ENCODE results near the gene STOX2.

DNA sequence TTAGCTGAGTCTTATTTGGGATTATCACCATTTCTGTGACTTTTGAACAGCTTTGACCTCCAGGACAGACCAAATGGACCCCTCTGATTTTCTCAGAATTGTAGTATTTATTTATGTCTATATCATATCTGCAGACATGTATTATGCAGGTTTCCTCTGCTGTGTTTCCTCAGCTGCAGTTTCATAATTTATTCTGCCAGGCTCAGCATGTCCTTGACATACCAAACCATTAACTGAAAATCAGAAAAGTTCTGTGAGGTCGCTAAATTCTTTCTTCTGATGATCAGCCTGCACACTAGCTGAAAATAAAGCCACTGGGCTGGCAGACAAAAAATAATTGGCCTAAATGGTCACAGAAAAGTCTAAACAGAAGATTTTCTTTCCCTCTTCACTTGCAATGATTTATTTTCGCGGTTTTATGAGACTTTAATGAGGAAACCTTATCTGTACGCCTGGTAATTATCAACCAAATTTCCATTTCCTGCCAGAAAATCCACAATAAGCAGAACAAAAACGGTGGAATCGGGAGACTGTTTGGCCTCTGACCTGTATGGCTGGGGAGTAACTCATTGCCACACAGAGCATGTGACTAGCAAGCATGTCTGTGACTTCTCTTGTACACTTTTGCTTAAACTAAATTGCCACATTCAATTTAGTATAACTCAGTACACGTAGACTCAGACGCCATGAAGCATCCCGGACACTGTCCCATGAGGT, 161.6 kb downstream of the STOX2 start:
- TF ChIP-seq POLR2AphosphoS5 (IDR thresholded peaks at IDR 0.05; ENCODE audit: low read depth, low read length) (no peak), SIN3A (IDR thresholded peaks at IDR 0.05; ENCODE audit: borderline replicate concordance, insufficient read depth, low read length) (no peak)
- TF ChIP-seq, protein P1, sequence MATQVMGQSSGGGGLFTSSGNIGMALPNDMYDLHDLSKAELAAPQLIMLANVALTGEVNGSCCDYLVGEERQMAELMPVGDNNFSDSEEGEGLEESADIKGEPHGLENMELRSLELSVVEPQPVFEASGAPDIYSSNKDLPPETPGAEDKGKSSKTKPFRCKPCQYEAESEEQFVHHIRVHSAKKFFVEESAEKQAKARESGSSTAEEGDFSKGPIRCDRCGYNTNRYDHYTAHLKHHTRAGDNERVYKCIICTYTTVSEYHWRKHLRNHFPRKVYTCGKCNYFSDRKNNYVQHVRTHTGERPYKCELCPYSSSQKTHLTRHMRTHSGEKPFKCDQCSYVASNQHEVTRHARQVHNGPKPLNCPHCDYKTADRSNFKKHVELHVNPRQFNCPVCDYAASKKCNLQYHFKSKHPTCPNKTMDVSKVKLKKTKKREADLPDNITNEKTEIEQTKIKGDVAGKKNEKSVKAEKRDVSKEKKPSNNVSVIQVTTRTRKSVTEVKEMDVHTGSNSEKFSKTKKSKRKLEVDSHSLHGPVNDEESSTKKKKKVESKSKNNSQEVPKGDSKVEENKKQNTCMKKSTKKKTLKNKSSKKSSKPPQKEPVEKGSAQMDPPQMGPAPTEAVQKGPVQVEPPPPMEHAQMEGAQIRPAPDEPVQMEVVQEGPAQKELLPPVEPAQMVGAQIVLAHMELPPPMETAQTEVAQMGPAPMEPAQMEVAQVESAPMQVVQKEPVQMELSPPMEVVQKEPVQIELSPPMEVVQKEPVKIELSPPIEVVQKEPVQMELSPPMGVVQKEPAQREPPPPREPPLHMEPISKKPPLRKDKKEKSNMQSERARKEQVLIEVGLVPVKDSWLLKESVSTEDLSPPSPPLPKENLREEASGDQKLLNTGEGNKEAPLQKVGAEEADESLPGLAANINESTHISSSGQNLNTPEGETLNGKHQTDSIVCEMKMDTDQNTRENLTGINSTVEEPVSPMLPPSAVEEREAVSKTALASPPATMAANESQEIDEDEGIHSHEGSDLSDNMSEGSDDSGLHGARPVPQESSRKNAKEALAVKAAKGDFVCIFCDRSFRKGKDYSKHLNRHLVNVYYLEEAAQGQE (IDR thresholded peaks at IDR 0.05; ENCODE audit: insufficient read depth in 1 of 2, low read depth in 2 of 2, low read length in 2 of 2) = no peak
